Bronchial epithelial cell (primary cell): ENCODE results near the gene PSMB8. TPM values are rescaled to one million over a fixed set of nuclear protein-coding genes. Genes with fewer than 3 reads are reported as not detected.

Source experiments
- DNase-seq: peaks from one replicate; pipeline ENCODE4 v3.0.0-alpha.2; 2010; ENCODE audit warnings: low read depth
- FAIRE-seq: peaks from 2 replicates; lab custom pipeline; 2011; peaks lifted over from hg19 to GRCh38; lab: Jason Lieb, UNC
- H3K27me3 ChIP-seq: 2 replicates; pipeline ENCODE4 v1.5.1; 2011; ENCODE audit warnings: low read length; ENCODE audit not compliant: control insufficient read depth, insufficient read depth
- H3K36me3 ChIP-seq: 2 replicates; pipeline ENCODE4 v1.5.1; 2011; ENCODE audit warnings: low read length; ENCODE audit not compliant: control insufficient read depth, insufficient read depth
- H3K4me3 ChIP-seq: 2 replicates; pipeline ENCODE4 v1.5.1; 2011; ENCODE audit warnings: mild to moderate bottlenecking, low read depth, low read length, control low read depth
- CTCF ChIP-seq: IDR thresholded peaks from 2 replicates; pipeline ENCODE4 v1.5.1; 2011; ENCODE audit warnings: mild to moderate bottlenecking, moderate library complexity, low read length, control low read depth, inconsistent platforms; ENCODE audit not compliant: insufficient read depth, severe bottlenecking
- total RNA-seq: library from RNA; depleted of rRNA; stranded (reverse); fragments of >200 nt; gene quantifications from 2 replicates; pipeline ENCODE4 v1.2.1, GENCODE V29; 2014

The PSMB8 gene
- total RNA-seq, 1 donor from 2014 or later = 22.9 TPM

- Histone ChIP-seq H3K27me3 (no peaks in the 10 kb centered on the region), H3K36me3 (peaks cover 24% of the 10 kb centered on the region), H3K4me3 (no peak overlapping the region)
- DNase-seq = no peak
- FAIRE-seq = no peak
- TF ChIP-seq CTCF = no peak
Measured at GRCh38 chr6:32832535-32832934, 11.3 kb downstream of the PSMB8 start.

- TF ChIP-seq CTCF = no peak
- no peak for DNase-seq
- no peak for FAIRE-seq
- Histone ChIP-seq H3K36me3 (peaks cover 24% of the 10 kb centered on the region), H3K27me3 (no peaks in the 10 kb centered on the region), H3K4me3 (no peak overlapping the region)
Measured at GRCh38 chr6:32830936-32831335, 12.9 kb downstream of the PSMB8 start.

- Histone ChIP-seq H3K27me3 (no peaks in the 10 kb centered on the region), H3K36me3 (peaks cover 18% of the 10 kb centered on the region), H3K4me3 (no peak overlapping the region)
- TF ChIP-seq CTCF = no peak
- FAIRE-seq (no peak), DNase-seq (no peak)
Measured at GRCh38 chr6:32830017-32830416, 13.8 kb downstream of the PSMB8 start.

- TF ChIP-seq CTCF = no peak
- FAIRE-seq = no peak
- Histone ChIP-seq H3K36me3 (peaks cover 18% of the 10 kb centered on the region), H3K27me3 (no peaks in the 10 kb centered on the region), H3K4me3 (no peak overlapping the region)
- no peak for DNase-seq
Measured at GRCh38 chr6:32829495-32829894, 14.4 kb downstream of the PSMB8 start.

DNA sequence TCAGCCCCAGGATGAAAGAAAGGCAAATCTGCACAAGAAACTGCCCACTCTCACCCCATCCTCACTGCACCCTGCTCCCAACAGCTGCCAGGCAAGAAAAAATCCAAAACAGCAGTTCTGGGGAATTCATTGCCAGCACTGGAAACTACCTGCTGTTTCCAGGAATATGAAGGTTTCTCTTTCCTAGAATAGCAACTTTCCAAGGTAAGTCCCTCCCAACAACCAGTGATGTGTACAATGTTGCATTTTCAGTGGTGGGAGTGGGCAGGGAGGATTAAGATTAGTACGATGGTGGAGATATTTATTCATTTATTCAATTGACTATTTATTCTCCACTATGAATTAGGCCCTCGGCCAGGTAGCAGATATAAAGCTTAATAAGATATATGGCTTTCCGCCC is 16.8 kb downstream of the PSMB8 start:
- no peak for TF ChIP-seq CTCF
- DNase-seq = no peak
- peaks cover 12% of the 10 kb centered on the region for H3K36me3 ChIP-seq
- no peak for FAIRE-seq
- no peak overlapping the region for H3K4me3 ChIP-seq
- H3K27me3 ChIP-seq = no peaks in the 10 kb centered on the region

DNA sequence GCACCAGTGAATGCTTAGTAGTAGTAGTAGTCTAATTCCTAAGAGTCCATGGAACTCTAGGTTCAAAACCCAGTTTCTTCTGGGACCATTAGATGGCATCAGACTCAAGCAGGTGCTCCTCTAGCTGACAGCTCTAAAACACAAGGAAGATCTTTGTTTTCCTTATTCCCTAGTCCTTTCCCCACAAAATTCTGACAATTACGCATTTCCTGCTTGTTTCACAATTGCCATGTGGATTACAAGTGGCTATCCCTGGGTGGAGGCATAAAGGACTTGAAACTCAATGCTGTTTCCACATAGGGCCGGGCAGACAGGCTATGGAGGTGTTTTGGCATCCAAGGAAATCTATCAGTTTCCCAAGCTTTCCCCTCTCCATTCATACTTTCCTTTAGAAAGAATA is 17.9 kb downstream of the PSMB8 start:
- peak; percentile 46 for TF ChIP-seq CTCF
- DNase-seq (peak; percentile 68), FAIRE-seq (peak; percentile 72)
- no peaks in the 10 kb centered on the region for H3K27me3 ChIP-seq
- peaks cover 9% of the 10 kb centered on the region for H3K36me3 ChIP-seq
- no peak overlapping the region for H3K4me3 ChIP-seq
